Measurements from ENCODE around the gene STPG4. TPM values are rescaled to one million over a fixed set of nuclear protein-coding genes. Genes with fewer than 3 reads are reported as not detected.

The STPG4 gene
- total RNA-seq, 1 experiment from 2014 or later: 10.6 TPM

DNA sequence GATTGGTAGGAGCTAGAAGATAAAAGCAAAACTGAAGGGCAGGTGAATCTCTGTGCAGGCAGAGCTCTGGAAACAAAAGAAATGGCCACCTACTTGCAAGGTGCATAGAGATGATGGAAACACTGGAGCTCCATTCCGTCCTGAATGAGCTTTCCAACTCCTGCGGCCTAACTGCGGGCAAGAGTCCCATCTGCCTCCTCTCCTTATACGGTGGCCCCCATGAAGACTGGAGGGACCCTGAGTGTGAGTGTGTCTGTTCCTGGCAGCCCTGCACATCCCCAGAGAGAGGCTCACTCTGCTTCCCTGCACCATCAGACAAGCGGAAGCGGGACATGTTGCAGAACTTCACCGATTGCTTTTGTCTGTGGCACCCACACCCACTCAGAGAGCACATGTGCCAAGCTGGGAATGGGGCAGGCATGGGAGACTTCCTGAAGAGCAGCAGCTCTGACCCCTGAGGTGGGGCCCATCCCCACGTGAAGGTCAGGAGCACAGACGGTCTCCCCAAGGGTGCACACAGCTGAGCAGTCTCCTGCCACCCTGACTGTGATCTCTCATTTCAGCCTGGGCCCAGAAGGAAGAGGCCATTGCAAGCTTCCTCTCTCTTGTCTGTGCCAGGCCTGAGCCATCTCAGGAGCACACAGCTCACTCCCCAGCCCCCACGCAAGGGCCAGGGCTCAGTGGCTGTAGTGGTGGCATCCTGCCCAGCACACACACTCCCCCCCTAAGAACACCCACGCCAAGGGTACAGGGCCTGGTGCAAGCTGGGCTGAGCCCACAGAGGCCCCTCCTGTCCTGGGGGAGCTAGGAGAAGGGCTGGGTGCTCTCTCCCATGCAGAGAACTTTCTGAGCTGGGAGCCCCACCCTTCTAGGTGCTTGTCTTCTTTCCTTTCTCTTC is 75.3 kb downstream of the STPG4 start:
- Histone ChIP-seq H3K27ac (ENCODE audit: low read depth, low read length) (peak overlapping the region; percentile 25; the same call in 1 of the 2 replicates), H3K9me2 (ENCODE audit: insufficient read depth) (no peaks in the 10 kb centered on the region), H3K36me3 (ENCODE audit: control insufficient read depth in 1 of 2, insufficient read depth in 2 of 2, low read length in 2 of 2) (no peaks in the 10 kb centered on the region), H3K9ac (ENCODE audit: low read length) (peak overlapping the region; percentile 42), H3K9me3 (ENCODE audit: control insufficient read depth in 1 of 2, insufficient read depth in 1 of 2, low read depth in 1 of 2, low read length in 2 of 2) (no peaks in the 10 kb centered on the region), H3K4me1 (ENCODE audit: control insufficient read depth in 1 of 2, insufficient read depth in 2 of 2, low read length in 2 of 2) (peaks cover 59 to 85% of the 10 kb centered on the region in 2 experiments), H3K27me3 (ENCODE audit: insufficient read depth, low read length) (no peaks in the 10 kb centered on the region), H3K79me2 (ENCODE audit: insufficient read depth, low read length) (peaks cover 85% of the 10 kb centered on the region), H4K20me1 (ENCODE audit: insufficient read depth) (no peaks in the 10 kb centered on the region), H3K4me3 (replicated peaks in 1 of 2; ENCODE audit: low read depth in 1 of 2, low read length in 2 of 2) (no peak overlapping the region), H2AFZ (ENCODE audit: low read depth, low read length, poor library complexity, severe bottlenecking) (no peak overlapping the region), H3K4me2 (ENCODE audit: low read length) (peak overlapping the region; percentile 75)
- ATAC-seq: no peak
- intact Hi-C loops (cut with micrococcal nuclease): no loop called here
- DNase-seq (ENCODE audit: low read depth, low spot score): no peak
- BruUV-seq (replicated peaks): no TSS peak
- CTCF ChIA-PET: interaction anchor here (0.9 kb wide), 1 partner anchor 9 kb away, joined by 4 read pairs; no protein-coding TSS in a partner anchor
- POLR2A ChIA-PET: interaction anchor here (1.2 kb wide), 1 partner anchor 10 kb away, joined by 3 read pairs; no protein-coding TSS in a partner anchor
- RAD21 ChIA-PET (ENCODE audit: low non-redundant PET in 1 of 2, low total read pairs in 2 of 2, uncharacterized antibody in 2 of 2, unreplicated experiment in 2 of 2): no interaction called here
- TF ChIP-seq, protein P1, sequence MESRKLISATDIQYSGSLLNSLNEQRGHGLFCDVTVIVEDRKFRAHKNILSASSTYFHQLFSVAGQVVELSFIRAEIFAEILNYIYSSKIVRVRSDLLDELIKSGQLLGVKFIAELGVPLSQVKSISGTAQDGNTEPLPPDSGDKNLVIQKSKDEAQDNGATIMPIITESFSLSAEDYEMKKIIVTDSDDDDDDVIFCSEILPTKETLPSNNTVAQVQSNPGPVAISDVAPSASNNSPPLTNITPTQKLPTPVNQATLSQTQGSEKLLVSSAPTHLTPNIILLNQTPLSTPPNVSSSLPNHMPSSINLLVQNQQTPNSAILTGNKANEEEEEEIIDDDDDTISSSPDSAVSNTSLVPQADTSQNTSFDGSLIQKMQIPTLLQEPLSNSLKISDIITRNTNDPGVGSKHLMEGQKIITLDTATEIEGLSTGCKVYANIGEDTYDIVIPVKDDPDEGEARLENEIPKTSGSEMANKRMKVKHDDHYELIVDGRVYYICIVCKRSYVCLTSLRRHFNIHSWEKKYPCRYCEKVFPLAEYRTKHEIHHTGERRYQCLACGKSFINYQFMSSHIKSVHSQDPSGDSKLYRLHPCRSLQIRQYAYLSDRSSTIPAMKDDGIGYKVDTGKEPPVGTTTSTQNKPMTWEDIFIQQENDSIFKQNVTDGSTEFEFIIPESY (IDR thresholded peaks at IDR 0.05; ENCODE audit: extremely low read depth, insufficient replicate concordance, low read length): no peak
- no peak for TF ChIP-seq EZH2 (IDR thresholded peaks at IDR 0.05)
- no peak for TF ChIP-seq FOSL1 (IDR thresholded peaks at IDR 0.05; ENCODE audit: low read depth)
- TF ChIP-seq, protein P2, sequence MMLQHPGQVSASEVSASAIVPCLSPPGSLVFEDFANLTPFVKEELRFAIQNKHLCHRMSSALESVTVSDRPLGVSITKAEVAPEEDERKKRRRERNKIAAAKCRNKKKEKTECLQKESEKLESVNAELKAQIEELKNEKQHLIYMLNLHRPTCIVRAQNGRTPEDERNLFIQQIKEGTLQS (IDR thresholded peaks at IDR 0.05): no peak
- no peak for TF ChIP-seq SIN3A (IDR thresholded peaks at IDR 0.05; ENCODE audit: low read depth)
- no peak for TF ChIP-seq RAD21 (IDR thresholded peaks at IDR 0.05; ENCODE audit: low read depth)
- TF ChIP-seq, protein P3, sequence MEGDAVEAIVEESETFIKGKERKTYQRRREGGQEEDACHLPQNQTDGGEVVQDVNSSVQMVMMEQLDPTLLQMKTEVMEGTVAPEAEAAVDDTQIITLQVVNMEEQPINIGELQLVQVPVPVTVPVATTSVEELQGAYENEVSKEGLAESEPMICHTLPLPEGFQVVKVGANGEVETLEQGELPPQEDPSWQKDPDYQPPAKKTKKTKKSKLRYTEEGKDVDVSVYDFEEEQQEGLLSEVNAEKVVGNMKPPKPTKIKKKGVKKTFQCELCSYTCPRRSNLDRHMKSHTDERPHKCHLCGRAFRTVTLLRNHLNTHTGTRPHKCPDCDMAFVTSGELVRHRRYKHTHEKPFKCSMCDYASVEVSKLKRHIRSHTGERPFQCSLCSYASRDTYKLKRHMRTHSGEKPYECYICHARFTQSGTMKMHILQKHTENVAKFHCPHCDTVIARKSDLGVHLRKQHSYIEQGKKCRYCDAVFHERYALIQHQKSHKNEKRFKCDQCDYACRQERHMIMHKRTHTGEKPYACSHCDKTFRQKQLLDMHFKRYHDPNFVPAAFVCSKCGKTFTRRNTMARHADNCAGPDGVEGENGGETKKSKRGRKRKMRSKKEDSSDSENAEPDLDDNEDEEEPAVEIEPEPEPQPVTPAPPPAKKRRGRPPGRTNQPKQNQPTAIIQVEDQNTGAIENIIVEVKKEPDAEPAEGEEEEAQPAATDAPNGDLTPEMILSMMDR (IDR thresholded peaks at IDR 0.05 in 2 of 3, conservative IDR thresholded peaks at IDR 0.05 in 1 of 3; ENCODE audit: borderline replicate concordance in 1 of 3, insufficient read depth in 1 of 3, low read depth in 2 of 3, low read length in 2 of 3): no peak
- TF ChIP-seq ZFX (IDR thresholded peaks at IDR 0.05): no peak
- TF ChIP-seq JUND (IDR thresholded peaks at IDR 0.05): no peak
- TF ChIP-seq CBX3 (IDR thresholded peaks at IDR 0.05; ENCODE audit: low read depth): no peak
- no peak for TF ChIP-seq ELF1 (IDR thresholded peaks at IDR 0.05; ENCODE audit: borderline replicate concordance, low read depth)
- no peak for TF ChIP-seq CEBPB (IDR thresholded peaks at IDR 0.05; ENCODE audit: low read depth)
- TF ChIP-seq ZNF274 (IDR thresholded peaks at IDR 0.05; ENCODE audit: low read depth, low read length): no peak
- no peak for TF ChIP-seq EGR1 (IDR thresholded peaks at IDR 0.05; ENCODE audit: low read depth)
- TF ChIP-seq YY1 (IDR thresholded peaks at IDR 0.05; ENCODE audit: extremely low read depth, insufficient replicate concordance, low read depth, low read length): no peak
- TF ChIP-seq, protein P4, sequence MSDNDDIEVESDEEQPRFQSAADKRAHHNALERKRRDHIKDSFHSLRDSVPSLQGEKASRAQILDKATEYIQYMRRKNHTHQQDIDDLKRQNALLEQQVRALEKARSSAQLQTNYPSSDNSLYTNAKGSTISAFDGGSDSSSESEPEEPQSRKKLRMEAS (IDR thresholded peaks at IDR 0.05): no peak
- TF ChIP-seq, protein P5, sequence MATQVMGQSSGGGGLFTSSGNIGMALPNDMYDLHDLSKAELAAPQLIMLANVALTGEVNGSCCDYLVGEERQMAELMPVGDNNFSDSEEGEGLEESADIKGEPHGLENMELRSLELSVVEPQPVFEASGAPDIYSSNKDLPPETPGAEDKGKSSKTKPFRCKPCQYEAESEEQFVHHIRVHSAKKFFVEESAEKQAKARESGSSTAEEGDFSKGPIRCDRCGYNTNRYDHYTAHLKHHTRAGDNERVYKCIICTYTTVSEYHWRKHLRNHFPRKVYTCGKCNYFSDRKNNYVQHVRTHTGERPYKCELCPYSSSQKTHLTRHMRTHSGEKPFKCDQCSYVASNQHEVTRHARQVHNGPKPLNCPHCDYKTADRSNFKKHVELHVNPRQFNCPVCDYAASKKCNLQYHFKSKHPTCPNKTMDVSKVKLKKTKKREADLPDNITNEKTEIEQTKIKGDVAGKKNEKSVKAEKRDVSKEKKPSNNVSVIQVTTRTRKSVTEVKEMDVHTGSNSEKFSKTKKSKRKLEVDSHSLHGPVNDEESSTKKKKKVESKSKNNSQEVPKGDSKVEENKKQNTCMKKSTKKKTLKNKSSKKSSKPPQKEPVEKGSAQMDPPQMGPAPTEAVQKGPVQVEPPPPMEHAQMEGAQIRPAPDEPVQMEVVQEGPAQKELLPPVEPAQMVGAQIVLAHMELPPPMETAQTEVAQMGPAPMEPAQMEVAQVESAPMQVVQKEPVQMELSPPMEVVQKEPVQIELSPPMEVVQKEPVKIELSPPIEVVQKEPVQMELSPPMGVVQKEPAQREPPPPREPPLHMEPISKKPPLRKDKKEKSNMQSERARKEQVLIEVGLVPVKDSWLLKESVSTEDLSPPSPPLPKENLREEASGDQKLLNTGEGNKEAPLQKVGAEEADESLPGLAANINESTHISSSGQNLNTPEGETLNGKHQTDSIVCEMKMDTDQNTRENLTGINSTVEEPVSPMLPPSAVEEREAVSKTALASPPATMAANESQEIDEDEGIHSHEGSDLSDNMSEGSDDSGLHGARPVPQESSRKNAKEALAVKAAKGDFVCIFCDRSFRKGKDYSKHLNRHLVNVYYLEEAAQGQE (IDR thresholded peaks at IDR 0.05; ENCODE audit: low read depth): no peak
